Thymus (tissue), 11 donors: ENCODE measurements around the gene GSTO2. TPM values are rescaled to one million over a fixed set of nuclear protein-coding genes. Genes with fewer than 3 reads are reported as not detected.

Experiments used
- DNase-seq, 9 donors: peaks; one replicate each; pipeline ENCODE4 v3.0.0-alpha.2; 2013; ENCODE audit warnings: low spot score in 9 of 9, low read depth in 6 of 9, missing footprints in 1 of 9
- H3K27ac ChIP-seq, 2 donors: one replicate each; pipeline ENCODE4 v1.5.1; 2013; ENCODE audit warnings: control low read depth in 1 of 2, low read depth in 1 of 2, low read length in 1 of 2, mild to moderate bottlenecking in 1 of 2, moderate library complexity in 1 of 2
- H3K27me3 ChIP-seq, 2 donors: one replicate each; pipeline ENCODE4 v1.5.1; 2013; ENCODE audit warnings: low read length in 1 of 2; ENCODE audit not compliant: control insufficient read depth in 2 of 2, insufficient read depth in 1 of 2
- H3K36me3 ChIP-seq, 2 donors: one replicate each; pipeline ENCODE4 v1.5.1; 2013; ENCODE audit warnings: low read length in 1 of 2, mild to moderate bottlenecking in 1 of 2, moderate library complexity in 1 of 2; ENCODE audit not compliant: control insufficient read depth in 2 of 2, insufficient read depth in 2 of 2
- H3K4me1 ChIP-seq, 2 donors: one replicate each; pipeline ENCODE4 v1.5.1; 2013; ENCODE audit warnings: low read length in 2 of 2; ENCODE audit not compliant: control insufficient read depth in 2 of 2, insufficient read depth in 2 of 2
- H3K4me3 ChIP-seq, 2 donors: one replicate each; pipeline ENCODE4 v1.5.1; 2013; ENCODE audit warnings: low read length in 2 of 2, control low read depth in 1 of 2, mild to moderate bottlenecking in 1 of 2
- H3K9me3 ChIP-seq, 2 donors: one replicate each; pipeline ENCODE4 v1.5.1; 2013; ENCODE audit warnings: low read length in 1 of 2, mild to moderate bottlenecking in 1 of 2; ENCODE audit not compliant: control insufficient read depth in 2 of 2, insufficient read depth in 1 of 2
- WGBS: extraction: QIAGEN DNeasy Blood & Tissue Kit; methylation state at CpG from one replicate; pipeline ENCODE4 v1.1.7; 2013; 5-methylcytosine and 5-hydroxymethylcytosine counted together
- polyA plus RNA-seq: library from polyadenylated mRNA; stranded (reverse); fragments of 200-250 nt; gene quantifications from one replicate; pipeline ENCODE4 v1.2.3, GENCODE V29; 2013
- total RNA-seq: library from RNA; stranded (reverse); fragments of 120-200 nt; gene quantifications from one replicate; pipeline ENCODE4 v1.2.4, GENCODE V29; 2013
- donor health status: healthy.

GSTO2 gene
- total and polyA plus RNA-seq, 2 donors, result 5.6 to 16.1 TPM

- Histone ChIP-seq H3K27ac (no peak within 1 kb of the TSS), H3K4me3 (peak within 1 kb of the TSS; percentile 17 to 34), H3K4me1 (peaks cover 11 to 18% of the 10 kb centered on the region in 2 donors), H3K27me3 (peaks cover 7 to 19% of the 10 kb centered on the region in 2 donors), H3K9me3 (peaks cover 0 to 4% of the 10 kb centered on the region in 2 donors), H3K36me3 (no peaks in the 10 kb centered on the region)
- DNase-seq, result peak; percentile 83 to 95 (median 88)
- WGBS, result 3% methylated on average over 43 of the region's 43 CpGs
Observed at GRCh38 chr10:104353325-104354048, 84.5 kb downstream of the GSTO2 start, which contains the start of gene CFAP58. CFAP58 (plus strand) TSS chr10:104353833; CDS start chr10:104353898, 65 bp downstream.

Other genes starting within 250 kb of the GSTO2 start
- gene COL17A1, start 183.3 kb upstream of the GSTO2 start, total RNA-seq, result 75.3 TPM
- 268 TPM for gene COL17A1, start 183.3 kb upstream of the GSTO2 start, polyA plus RNA-seq
- gene SFR1, start 147.0 kb upstream of the GSTO2 start, total RNA-seq, result 14.2 TPM
- 16.5 TPM for gene SFR1, start 147.0 kb upstream of the GSTO2 start, polyA plus RNA-seq
- gene CFAP43, start 36.8 kb upstream of the GSTO2 start, total RNA-seq, result 0.52 TPM
- gene CFAP43, start 36.8 kb upstream of the GSTO2 start, polyA plus RNA-seq, result 2.7 TPM
- 143 TPM for gene GSTO1, start 14.3 kb upstream of the GSTO2 start, total RNA-seq
- gene GSTO1, start 14.3 kb upstream of the GSTO2 start, polyA plus RNA-seq, result 323 TPM
- 7.4 TPM for gene ITPRIP, start 69.3 kb downstream of the GSTO2 start, total RNA-seq
- 13.6 TPM for gene ITPRIP, start 69.3 kb downstream of the GSTO2 start, polyA plus RNA-seq
- 0.19 TPM for gene CFAP58, start 84.6 kb downstream of the GSTO2 start, total RNA-seq
- 0.34 TPM for gene CFAP58, start 84.6 kb downstream of the GSTO2 start, polyA plus RNA-seq